HepG2 (cell line): Measurements from ENCODE around the gene DUS1L. TPM values are rescaled to one million over a fixed set of nuclear protein-coding genes. Genes with fewer than 3 reads are reported as not detected.
A peak's percentile ranks its signal among the peaks of the same experiment; 100 is the strongest.

Experiments
- HNRNPK ChIP-seq: fragments of 200-400 bp; formaldehyde crosslinking; IDR thresholded peaks from 2 replicates; pipeline ENCODE4 v1.6.1; 2018; ENCODE audit warnings: low read length, low read depth, moderate library complexity, mild to moderate bottlenecking; ENCODE audit not compliant: poor library complexity, severe bottlenecking
- NFKB2 ChIP-seq: sonication (generic); formaldehyde crosslinking; IDR thresholded peaks from 2 replicates; pipeline ENCODE4 v1.4.0; 2020; ENCODE audit warnings: missing genetic modification reagents, borderline replicate concordance
- POLR2G ChIP-seq: fragments of 200-400 bp; formaldehyde crosslinking; IDR thresholded peaks from 2 replicates; pipeline ENCODE4 v1.6.1; 2018; ENCODE audit warnings: mild to moderate bottlenecking, low read depth, low read length, moderate library complexity
- ZBTB38 ChIP-seq: sonication (generic); formaldehyde crosslinking; IDR thresholded peaks from 2 replicates; pipeline ENCODE4 v1.5.1; 2020; ENCODE audit warnings: mild to moderate bottlenecking, missing genetic modification reagents
- ZNF737 ChIP-seq: sonication (generic); formaldehyde crosslinking; IDR thresholded peaks from 2 replicates; pipeline ENCODE4 v1.5.0; 2020; ENCODE audit warnings: missing genetic modification reagents, mild to moderate bottlenecking, borderline replicate concordance
- polyA plus RNA-seq, 8 experiments: library from polyadenylated mRNA; depleted of rRNA in 3 of 8; stranded (reverse) in 7 of 8; unstranded in 1 of 8; fragments of >200 nt; fragmentation: Illumina TruSeq in 4 of 8; extraction: Trizol in 4 of 8; gene quantifications; 2 replicates each; pipeline versions ENCODE4 v1.2.1 to v1.2.3, GENCODE V29; 2011 to 2016; ENCODE audit warnings: low read depth in 4 of 8, missing spikeins in 1 of 8, mixed read lengths in 1 of 8; ENCODE audit not compliant: insufficient read depth in 1 of 8
- total RNA-seq, 5 experiments: library from RNA; depleted of rRNA; stranded (reverse); fragments of >200 nt; fragmentation: Illumina TruSeq; extraction: Trizol; gene quantifications; 2 replicates each; pipeline ENCODE4 v1.2.3, GENCODE V29; 2016; ENCODE audit warnings: low read depth in 1 of 5
- TF ChIP-seq, protein P1 (sequence below): sonication (generic); formaldehyde crosslinking; IDR thresholded peaks from 2 replicates; pipeline ENCODE4 v1.5.0; 2020; ENCODE audit warnings: mild to moderate bottlenecking, missing genetic modification reagents
- TF ChIP-seq, protein P2 (sequence below): sonication (generic); formaldehyde crosslinking; IDR thresholded peaks from 2 replicates; pipeline ENCODE4 v1.5.1; 2020; ENCODE audit warnings: missing genetic modification reagents, mild to moderate bottlenecking, borderline replicate concordance
- TF ChIP-seq, protein P3 (sequence below): sonication (generic); formaldehyde crosslinking; IDR thresholded peaks from 2 replicates; pipeline ENCODE4 v1.8.1; 2023; ENCODE audit warnings: mild to moderate bottlenecking, inconsistent platforms, moderate library complexity, missing genetic modification reagents, borderline replicate concordance
- TF ChIP-seq, protein P4 (sequence below): sonication (generic); formaldehyde crosslinking; IDR thresholded peaks from 2 replicates; pipeline ENCODE4 v1.4.0; 2020; ENCODE audit warnings: mild to moderate bottlenecking, low read depth, missing genetic modification reagents
- TF ChIP-seq, protein P5 (sequence below): IDR thresholded peaks from 2 replicates; pipeline ENCODE4 v1.6.1; 2016; ENCODE audit warnings: low read depth, control low read depth

DUS1L gene
- total and polyA plus RNA-seq, 2 of the 13 experiments (the other 11 are each of a cell fraction or from before 2014, with no cell fraction given): 81.0 to 109 TPM

DNA sequence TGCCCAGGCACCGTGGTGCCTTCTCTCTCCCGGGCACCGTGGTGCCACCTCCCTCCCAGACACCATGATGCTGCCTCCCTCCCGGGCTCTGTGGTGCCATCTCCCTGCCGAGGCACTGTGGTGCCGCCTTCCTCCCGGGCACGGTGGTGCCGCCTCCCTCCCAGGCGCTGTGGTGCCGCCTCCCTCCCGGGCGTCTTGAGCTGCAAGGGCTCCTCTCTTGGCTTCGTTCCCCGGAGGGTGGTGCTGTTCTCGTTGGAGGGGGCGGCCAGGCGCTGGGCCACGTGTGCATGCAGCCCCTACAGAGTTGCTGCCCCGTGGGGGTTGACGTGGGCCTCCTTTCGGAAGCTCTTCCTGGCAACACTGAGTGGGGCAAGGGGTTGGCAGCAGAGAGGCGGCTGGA, 51.2 kb downstream of the DUS1L start (continued):
- TF ChIP-seq, protein P1, sequence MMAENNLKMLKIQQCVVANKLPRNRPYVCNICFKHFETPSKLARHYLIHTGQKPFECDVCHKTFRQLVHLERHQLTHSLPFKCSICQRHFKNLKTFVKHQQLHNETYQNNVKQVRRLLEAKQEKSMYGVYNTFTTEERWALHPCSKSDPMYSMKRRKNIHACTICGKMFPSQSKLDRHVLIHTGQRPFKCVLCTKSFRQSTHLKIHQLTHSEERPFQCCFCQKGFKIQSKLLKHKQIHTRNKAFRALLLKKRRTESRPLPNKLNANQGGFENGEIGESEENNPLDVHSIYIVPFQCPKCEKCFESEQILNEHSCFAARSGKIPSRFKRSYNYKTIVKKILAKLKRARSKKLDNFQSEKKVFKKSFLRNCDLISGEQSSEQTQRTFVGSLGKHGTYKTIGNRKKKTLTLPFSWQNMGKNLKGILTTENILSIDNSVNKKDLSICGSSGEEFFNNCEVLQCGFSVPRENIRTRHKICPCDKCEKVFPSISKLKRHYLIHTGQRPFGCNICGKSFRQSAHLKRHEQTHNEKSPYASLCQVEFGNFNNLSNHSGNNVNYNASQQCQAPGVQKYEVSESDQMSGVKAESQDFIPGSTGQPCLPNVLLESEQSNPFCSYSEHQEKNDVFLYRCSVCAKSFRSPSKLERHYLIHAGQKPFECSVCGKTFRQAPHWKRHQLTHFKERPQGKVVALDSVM (CRISPR knock-in tag): no peak
- TF ChIP-seq ZBTB38 (CRISPR knock-in tag) (no peak), HNRNPK (peak; percentile 61), NFKB2 (CRISPR knock-in tag) (peak; percentile 16; the same call in 1 of the 2 replicates), POLR2G (peak; percentile 41), ZNF737 (CRISPR knock-in tag) (no peak)
- TF ChIP-seq, protein P2, sequence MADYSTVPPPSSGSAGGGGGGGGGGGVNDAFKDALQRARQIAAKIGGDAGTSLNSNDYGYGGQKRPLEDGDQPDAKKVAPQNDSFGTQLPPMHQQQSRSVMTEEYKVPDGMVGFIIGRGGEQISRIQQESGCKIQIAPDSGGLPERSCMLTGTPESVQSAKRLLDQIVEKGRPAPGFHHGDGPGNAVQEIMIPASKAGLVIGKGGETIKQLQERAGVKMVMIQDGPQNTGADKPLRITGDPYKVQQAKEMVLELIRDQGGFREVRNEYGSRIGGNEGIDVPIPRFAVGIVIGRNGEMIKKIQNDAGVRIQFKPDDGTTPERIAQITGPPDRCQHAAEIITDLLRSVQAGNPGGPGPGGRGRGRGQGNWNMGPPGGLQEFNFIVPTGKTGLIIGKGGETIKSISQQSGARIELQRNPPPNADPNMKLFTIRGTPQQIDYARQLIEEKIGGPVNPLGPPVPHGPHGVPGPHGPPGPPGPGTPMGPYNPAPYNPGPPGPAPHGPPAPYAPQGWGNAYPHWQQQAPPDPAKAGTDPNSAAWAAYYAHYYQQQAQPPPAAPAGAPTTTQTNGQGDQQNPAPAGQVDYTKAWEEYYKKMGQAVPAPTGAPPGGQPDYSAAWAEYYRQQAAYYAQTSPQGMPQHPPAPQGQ: no peak
- TF ChIP-seq, protein P3, sequence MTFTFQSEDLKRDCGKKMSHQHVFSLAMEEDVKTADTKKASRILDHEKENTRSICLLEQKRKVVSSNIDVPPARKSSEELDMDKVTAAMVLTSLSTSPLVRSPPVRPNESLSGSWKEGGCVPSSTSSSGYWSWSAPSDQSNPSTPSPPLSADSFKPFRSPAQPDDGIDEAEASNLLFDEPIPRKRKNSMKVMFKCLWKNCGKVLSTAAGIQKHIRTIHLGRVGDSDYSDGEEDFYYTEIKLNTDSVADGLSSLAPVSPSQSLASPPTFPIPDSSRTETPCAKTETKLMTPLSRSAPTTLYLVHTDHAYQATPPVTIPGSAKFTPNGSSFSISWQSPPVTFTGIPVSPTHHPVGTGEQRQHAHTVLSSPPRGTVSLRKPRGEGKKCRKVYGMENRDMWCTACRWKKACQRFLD: 0 out of 2 replicates have a peak, but pooled peaks have one; percentile 4
- TF ChIP-seq, protein P4, sequence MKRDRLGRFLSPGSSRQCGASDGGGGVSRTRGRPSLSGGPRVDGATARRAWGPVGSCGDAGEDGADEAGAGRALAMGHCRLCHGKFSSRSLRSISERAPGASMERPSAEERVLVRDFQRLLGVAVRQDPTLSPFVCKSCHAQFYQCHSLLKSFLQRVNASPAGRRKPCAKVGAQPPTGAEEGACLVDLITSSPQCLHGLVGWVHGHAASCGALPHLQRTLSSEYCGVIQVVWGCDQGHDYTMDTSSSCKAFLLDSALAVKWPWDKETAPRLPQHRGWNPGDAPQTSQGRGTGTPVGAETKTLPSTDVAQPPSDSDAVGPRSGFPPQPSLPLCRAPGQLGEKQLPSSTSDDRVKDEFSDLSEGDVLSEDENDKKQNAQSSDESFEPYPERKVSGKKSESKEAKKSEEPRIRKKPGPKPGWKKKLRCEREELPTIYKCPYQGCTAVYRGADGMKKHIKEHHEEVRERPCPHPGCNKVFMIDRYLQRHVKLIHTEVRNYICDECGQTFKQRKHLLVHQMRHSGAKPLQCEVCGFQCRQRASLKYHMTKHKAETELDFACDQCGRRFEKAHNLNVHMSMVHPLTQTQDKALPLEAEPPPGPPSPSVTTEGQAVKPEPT (CRISPR knock-in tag): 0 out of 2 replicates have a peak, but pooled peaks have one; percentile 48
- TF ChIP-seq, protein P5, sequence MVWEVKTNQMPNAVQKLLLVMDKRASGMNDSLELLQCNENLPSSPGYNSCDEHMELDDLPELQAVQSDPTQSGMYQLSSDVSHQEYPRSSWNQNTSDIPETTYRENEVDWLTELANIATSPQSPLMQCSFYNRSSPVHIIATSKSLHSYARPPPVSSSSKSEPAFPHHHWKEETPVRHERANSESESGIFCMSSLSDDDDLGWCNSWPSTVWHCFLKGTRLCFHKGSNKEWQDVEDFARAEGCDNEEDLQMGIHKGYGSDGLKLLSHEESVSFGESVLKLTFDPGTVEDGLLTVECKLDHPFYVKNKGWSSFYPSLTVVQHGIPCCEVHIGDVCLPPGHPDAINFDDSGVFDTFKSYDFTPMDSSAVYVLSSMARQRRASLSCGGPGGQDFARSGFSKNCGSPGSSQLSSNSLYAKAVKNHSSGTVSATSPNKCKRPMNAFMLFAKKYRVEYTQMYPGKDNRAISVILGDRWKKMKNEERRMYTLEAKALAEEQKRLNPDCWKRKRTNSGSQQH (CRISPR knock-in tag): no peak
